ENCODE results near the gene FABP7. TPM values are rescaled to one million over a fixed set of nuclear protein-coding genes. Genes with fewer than 3 reads are reported as not detected.

The FABP7 gene
- total and polyA plus RNA-seq, 4 donors, result not detected

GRCh38 chr6:122829456-122829855 lies 49.9 kb downstream of the FABP7 start:
- H3K9ac ChIP-seq (ENCODE audit: low read depth in 1 of 2, low read length in 2 of 2), result no peak overlapping the region
- DNase-seq (ENCODE audit: low spot score), result no peak
- TF ChIP-seq SP1 (IDR thresholded peaks at IDR 0.05) (no peak), FOXA2 (IDR thresholded peaks at IDR 0.05) (no peak), RXRA (IDR thresholded peaks at IDR 0.05) (no peak), FOXA1 (IDR thresholded peaks at IDR 0.05) (no peak), EGR1 (IDR thresholded peaks at IDR 0.05; ENCODE audit: low read depth in 2 of 2) (no peak), MAX (IDR thresholded peaks at IDR 0.05) (no peak), NR2F2 (IDR thresholded peaks at IDR 0.05) (no peak), CTCF (IDR thresholded peaks at IDR 0.05; ENCODE audit: low read depth, low read length, missing input control) (no peak), ZBTB33 (IDR thresholded peaks at IDR 0.05) (no peak), ATF3 (IDR thresholded peaks at IDR 0.05) (no peak), HNF4A (conservative IDR thresholded peaks at IDR 0.05) (no peak), REST (IDR thresholded peaks at IDR 0.05) (no peak), TAF1 (conservative IDR thresholded peaks at IDR 0.05) (no peak), GABPA (IDR thresholded peaks at IDR 0.05 in 1 of 2, conservative IDR thresholded peaks at IDR 0.05 in 1 of 2) (no peak), JUND (IDR thresholded peaks at IDR 0.05) (no peak), YY1 (IDR thresholded peaks at IDR 0.05) (no peak), HNF4G (IDR thresholded peaks at IDR 0.05) (no peak), RAD21 (IDR thresholded peaks at IDR 0.05) (no peak)
- H3K36me3 ChIP-seq (ENCODE audit: control insufficient read depth in 4 of 4, insufficient read depth in 3 of 4, low read depth in 1 of 4, low read length in 3 of 4), result no peaks in the 10 kb centered on the region
- H3K4me3 ChIP-seq (ENCODE audit: low read depth in 1 of 3, low read length in 3 of 3), result no peak overlapping the region
- 92% methylated on average over 1 of the region's 1 CpG for WGBS
- no peaks in the 10 kb centered on the region for H3K9me3 ChIP-seq (ENCODE audit: control insufficient read depth in 4 of 4, low read length in 3 of 4)
- no peak overlapping the region for H3K27ac ChIP-seq (ENCODE audit: low read depth in 1 of 2, low read length in 2 of 2)
- H3K4me1 ChIP-seq (ENCODE audit: control insufficient read depth in 4 of 4, insufficient read depth in 4 of 4, low read length in 3 of 4), result no peaks in the 10 kb centered on the region
- no peaks in the 10 kb centered on the region for H3K27me3 ChIP-seq (ENCODE audit: control insufficient read depth in 4 of 4, insufficient read depth in 4 of 4, low read length in 3 of 4)

All from liver (tissue), 9 donors.